Keratinocyte (primary cell): Measurements from ENCODE around the gene GPR107. TPM values are rescaled to one million over a fixed set of nuclear protein-coding genes. Genes with fewer than 3 reads are reported as not detected.

ENCODE experiments used
- DNase-seq: peaks from one replicate; pipeline ENCODE4 v3.0.0-alpha.2; 2011; ENCODE audit warnings: low read depth, missing footprints, low spot score
- FAIRE-seq: peaks from 2 replicates; lab custom pipeline; 2011; peaks lifted over from hg19 to GRCh38; lab: Jason Lieb, UNC
- H2AFZ ChIP-seq: 2 replicates; pipeline ENCODE4 v1.6.0; 2012; ENCODE audit warnings: low read length, control low read depth, inconsistent platforms; ENCODE audit not compliant: control insufficient read depth
- H3K27ac ChIP-seq: 2 replicates; pipeline ENCODE4 v1.5.1; 2011; ENCODE audit warnings: low read length; ENCODE audit not compliant: control insufficient read depth, insufficient read depth
- H3K27me3 ChIP-seq: 3 replicates; pipeline ENCODE4 v1.6.0; 2011; ENCODE audit warnings: low read length; ENCODE audit not compliant: control insufficient read depth, insufficient read depth; ENCODE audit errors: extremely low read depth
- H3K36me3 ChIP-seq, 2 experiments: 2 replicates in 1 of 2; 3 replicates in 1 of 2; pipeline ENCODE4 v1.5.1; 2011; ENCODE audit warnings: low read length in 2 of 2, mild to moderate bottlenecking in 1 of 2; ENCODE audit not compliant: control insufficient read depth in 2 of 2, insufficient read depth in 2 of 2; ENCODE audit errors: extremely low read depth in 1 of 2
- H3K4me1 ChIP-seq: 3 replicates; pipeline ENCODE4 v1.5.1; 2011; ENCODE audit warnings: low read length; ENCODE audit not compliant: control insufficient read depth, insufficient read depth; ENCODE audit errors: extremely low read depth
- H3K4me2 ChIP-seq: 3 replicates; pipeline ENCODE4 v1.6.0; 2011; ENCODE audit warnings: low read depth, low read length; ENCODE audit not compliant: control insufficient read depth, insufficient read depth; ENCODE audit errors: extremely low read depth
- H3K4me3 ChIP-seq, 3 experiments: fragments of 200-600 bp in 1 of 3; sonication (generic) in 1 of 3; 2 replicates in 2 of 3; 3 replicates in 1 of 3; pipeline ENCODE4 v1.5.1; 2011 to 2016; ENCODE audit warnings: low read length in 3 of 3, mild to moderate bottlenecking in 3 of 3, control low read depth in 2 of 3, inconsistent platforms in 1 of 3, low read depth in 1 of 3, mixed read lengths in 1 of 3, mixed run types in 1 of 3, moderate library complexity in 1 of 3; ENCODE audit not compliant: control insufficient read depth in 2 of 3, insufficient read depth in 2 of 3; ENCODE audit errors: extremely low read depth in 1 of 3
- H3K79me2 ChIP-seq: 2 replicates; pipeline ENCODE4 v1.6.0; 2012; ENCODE audit warnings: low read length; ENCODE audit not compliant: control insufficient read depth, insufficient read depth
- H3K9ac ChIP-seq: 3 replicates; pipeline ENCODE4 v1.6.0; 2011; ENCODE audit warnings: low read length; ENCODE audit not compliant: control insufficient read depth, insufficient read depth; ENCODE audit errors: extremely low read depth
- H3K9me1 ChIP-seq: 3 replicates; pipeline ENCODE4 v1.6.0; 2011; ENCODE audit warnings: low read length; ENCODE audit not compliant: control insufficient read depth, insufficient read depth; ENCODE audit errors: extremely low read depth
- H3K9me3 ChIP-seq: 2 replicates; pipeline ENCODE4 v1.5.1; 2012; ENCODE audit warnings: low read depth, low read length; ENCODE audit not compliant: control insufficient read depth
- H4K20me1 ChIP-seq: 3 replicates; pipeline ENCODE4 v1.6.0; 2011; ENCODE audit warnings: low read length; ENCODE audit not compliant: control insufficient read depth, insufficient read depth; ENCODE audit errors: extremely low read depth
- EZH2 ChIP-seq: IDR thresholded peaks from one replicate; pipeline ENCODE4 v1.6.1; 2012; ENCODE audit warnings: inconsistent platforms, mild to moderate bottlenecking, low read length, moderate library complexity
- dilution Hi-C: fragments of 300-500 bp; cut with MboI; formaldehyde crosslinking; loops from one replicate; pipeline ENCODE4 v1.7.0; 2020; ENCODE audit warnings: low sequenced_read_pairs; ENCODE audit not compliant: extremely low pct_ligation_motif_present
- polyA plus RNA-seq, 5 experiments: library from polyadenylated mRNA; depleted of rRNA in 3 of 5; stranded (reverse) in 3 of 5; stranded (forward) in 1 of 5; unstranded in 1 of 5; fragments of >200 nt; gene quantifications; 1 replicate in 1 of 5; 2 replicates in 3 of 5; 3 replicates in 1 of 5; pipeline versions ENCODE4 v1.2.1 to v1.2.3, GENCODE V29; 2011 to 2012; ENCODE audit warnings: missing spikeins in 2 of 5, low read depth in 1 of 5, low replicate concordance in 1 of 5
- TF ChIP-seq, protein P1 (sequence below), 3 experiments: IDR thresholded peaks in 1 of 3; conservative IDR thresholded peaks in 1 of 3; optimal IDR thresholded peaks in 1 of 3; 2 replicates in 2 of 3; 3 replicates in 1 of 3; pipeline versions ENCODE3 to v1.5.1; 2011; ENCODE audit warnings: low read length in 3 of 3, mild to moderate bottlenecking in 3 of 3, moderate library complexity in 2 of 3, control low read depth in 1 of 3, inconsistent platforms in 1 of 3; ENCODE audit not compliant: insufficient read depth in 2 of 3; ENCODE audit errors: extremely low read depth in 1 of 3

GPR107 gene
- polyA plus RNA-seq, 1 donor (not counting 4 experiments of a cell fraction or from before 2014, with no cell fraction given): 27.3 TPM

DNA sequence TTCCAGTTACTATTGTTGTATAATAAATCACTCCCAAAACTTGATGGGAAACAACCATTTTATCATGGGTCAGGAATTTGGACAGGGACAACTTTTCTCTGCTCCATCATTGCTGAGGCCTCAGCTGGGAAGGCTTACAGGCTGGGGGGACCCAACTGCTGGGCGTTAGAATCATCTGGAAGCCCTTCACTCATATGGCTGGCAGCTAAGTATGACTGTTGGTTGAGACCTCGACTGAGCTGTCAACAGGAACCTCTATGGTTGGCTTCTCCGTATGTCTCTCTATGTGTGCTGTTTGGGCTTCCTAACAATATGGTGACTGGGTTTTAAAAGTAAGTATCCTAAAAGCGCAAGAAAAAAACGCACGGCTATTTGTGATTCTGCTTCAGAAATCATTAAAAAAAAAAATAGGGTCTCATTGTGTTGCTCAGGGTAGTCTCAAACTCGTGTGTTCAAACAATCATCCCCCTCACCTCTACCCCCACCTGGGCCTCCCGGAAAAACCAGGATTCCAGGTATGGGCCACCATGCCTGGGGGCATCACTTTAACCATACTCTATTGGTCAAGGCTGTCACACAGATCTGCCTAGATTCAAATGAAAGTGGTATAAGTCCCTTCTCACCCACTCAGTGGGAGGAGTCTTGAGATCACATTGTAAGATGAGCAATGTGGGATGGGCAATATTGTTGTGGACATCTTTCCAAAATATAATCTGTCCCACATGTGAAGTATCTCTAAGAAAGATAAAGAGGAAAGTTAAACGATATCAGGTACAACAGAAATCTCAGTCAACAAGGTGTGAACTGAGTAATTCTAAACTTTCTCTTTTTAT, 26.0 kb upstream of the GPR107 start:
- no peaks in the 10 kb centered on the region for H3K36me3 ChIP-seq
- H3K4me2 ChIP-seq: no peak overlapping the region
- FAIRE-seq (no peak), DNase-seq (no peak)
- H3K27ac ChIP-seq: no peak overlapping the region
- peaks cover 35% of the 10 kb centered on the region for H3K4me1 ChIP-seq
- H3K9ac ChIP-seq: no peak overlapping the region
- no peaks in the 10 kb centered on the region for H3K9me3 ChIP-seq
- H3K79me2 ChIP-seq: peaks cover 10% of the 10 kb centered on the region
- H4K20me1 ChIP-seq: peaks cover 6% of the 10 kb centered on the region
- H3K4me3 ChIP-seq: no peak overlapping the region
- dilution Hi-C loops: no loop called here
- H3K9me1 ChIP-seq: peaks cover 2% of the 10 kb centered on the region
- TF ChIP-seq, protein P1, sequence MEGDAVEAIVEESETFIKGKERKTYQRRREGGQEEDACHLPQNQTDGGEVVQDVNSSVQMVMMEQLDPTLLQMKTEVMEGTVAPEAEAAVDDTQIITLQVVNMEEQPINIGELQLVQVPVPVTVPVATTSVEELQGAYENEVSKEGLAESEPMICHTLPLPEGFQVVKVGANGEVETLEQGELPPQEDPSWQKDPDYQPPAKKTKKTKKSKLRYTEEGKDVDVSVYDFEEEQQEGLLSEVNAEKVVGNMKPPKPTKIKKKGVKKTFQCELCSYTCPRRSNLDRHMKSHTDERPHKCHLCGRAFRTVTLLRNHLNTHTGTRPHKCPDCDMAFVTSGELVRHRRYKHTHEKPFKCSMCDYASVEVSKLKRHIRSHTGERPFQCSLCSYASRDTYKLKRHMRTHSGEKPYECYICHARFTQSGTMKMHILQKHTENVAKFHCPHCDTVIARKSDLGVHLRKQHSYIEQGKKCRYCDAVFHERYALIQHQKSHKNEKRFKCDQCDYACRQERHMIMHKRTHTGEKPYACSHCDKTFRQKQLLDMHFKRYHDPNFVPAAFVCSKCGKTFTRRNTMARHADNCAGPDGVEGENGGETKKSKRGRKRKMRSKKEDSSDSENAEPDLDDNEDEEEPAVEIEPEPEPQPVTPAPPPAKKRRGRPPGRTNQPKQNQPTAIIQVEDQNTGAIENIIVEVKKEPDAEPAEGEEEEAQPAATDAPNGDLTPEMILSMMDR (optimal IDR thresholded peaks at IDR 0.05 in 1 of 3, IDR thresholded peaks at IDR 0.05 in 1 of 3, conservative IDR thresholded peaks at IDR 0.05 in 1 of 3; ENCODE audit: extremely low read depth in 1 of 3, insufficient read depth in 2 of 3, low read length in 3 of 3): no peak
- no peak for TF ChIP-seq EZH2
- no peaks in the 10 kb centered on the region for H3K27me3 ChIP-seq
- H2AFZ ChIP-seq: no peak overlapping the region

DNA sequence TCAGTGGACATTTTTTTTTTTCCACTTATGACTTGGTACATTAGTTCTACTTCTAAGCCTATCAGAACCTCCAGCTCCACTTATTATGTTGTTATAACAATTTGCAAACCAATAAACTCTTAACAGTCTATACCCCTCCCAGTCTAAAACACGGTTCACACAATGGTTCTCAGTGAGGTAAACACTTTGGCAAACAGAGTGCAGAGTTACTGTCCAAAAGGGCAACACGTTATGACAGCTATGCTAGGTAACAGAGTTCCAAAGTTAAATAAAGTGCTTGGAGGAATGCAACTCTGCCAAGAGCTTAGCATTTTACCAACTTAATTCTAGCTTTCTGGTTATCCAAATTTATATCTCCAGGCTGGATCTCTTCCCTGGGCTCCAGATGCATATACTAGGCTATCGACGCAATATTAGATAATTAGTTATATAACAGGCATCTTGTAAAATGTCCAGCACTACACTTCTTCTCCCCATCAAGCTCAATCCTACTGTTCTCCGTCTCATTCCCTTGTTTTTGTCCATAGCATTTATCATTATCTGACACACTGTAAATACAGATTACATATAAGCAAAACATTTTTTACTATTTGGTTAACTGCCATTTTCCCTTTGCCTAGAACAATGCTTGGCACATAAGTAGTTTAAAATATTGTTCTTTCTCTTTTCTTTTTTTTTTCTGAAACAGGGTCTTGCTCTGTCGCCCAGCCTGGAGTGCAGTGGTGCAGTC, 25.0 kb upstream of the GPR107 start:
- H3K9me3 ChIP-seq: no peaks in the 10 kb centered on the region
- no peak overlapping the region for H2AFZ ChIP-seq
- peak overlapping the region; percentile 29 for H3K4me2 ChIP-seq
- dilution Hi-C loops: no loop called here
- no peak overlapping the region for H3K27ac ChIP-seq
- no peaks in the 10 kb centered on the region for H3K27me3 ChIP-seq
- H3K36me3 ChIP-seq: no peaks in the 10 kb centered on the region
- H3K9ac ChIP-seq: no peak overlapping the region
- FAIRE-seq (no peak), DNase-seq (no peak)
- peaks cover 1% of the 10 kb centered on the region for H4K20me1 ChIP-seq
- peaks cover 30% of the 10 kb centered on the region for H3K4me1 ChIP-seq
- H3K4me3 ChIP-seq: no peak overlapping the region
- H3K9me1 ChIP-seq: peaks cover 2% of the 10 kb centered on the region
- TF ChIP-seq EZH2: no peak
- TF ChIP-seq, protein P1 (optimal IDR thresholded peaks at IDR 0.05 in 1 of 3, IDR thresholded peaks at IDR 0.05 in 1 of 3, conservative IDR thresholded peaks at IDR 0.05 in 1 of 3; ENCODE audit: extremely low read depth in 1 of 3, insufficient read depth in 2 of 3, low read length in 3 of 3): no peak
- peaks cover 15% of the 10 kb centered on the region for H3K79me2 ChIP-seq
